ENCODE data around the gene UPF3A.
A peak's percentile ranks its signal among the peaks of the same experiment; 100 is the strongest.

The UPF3A gene

DNA sequence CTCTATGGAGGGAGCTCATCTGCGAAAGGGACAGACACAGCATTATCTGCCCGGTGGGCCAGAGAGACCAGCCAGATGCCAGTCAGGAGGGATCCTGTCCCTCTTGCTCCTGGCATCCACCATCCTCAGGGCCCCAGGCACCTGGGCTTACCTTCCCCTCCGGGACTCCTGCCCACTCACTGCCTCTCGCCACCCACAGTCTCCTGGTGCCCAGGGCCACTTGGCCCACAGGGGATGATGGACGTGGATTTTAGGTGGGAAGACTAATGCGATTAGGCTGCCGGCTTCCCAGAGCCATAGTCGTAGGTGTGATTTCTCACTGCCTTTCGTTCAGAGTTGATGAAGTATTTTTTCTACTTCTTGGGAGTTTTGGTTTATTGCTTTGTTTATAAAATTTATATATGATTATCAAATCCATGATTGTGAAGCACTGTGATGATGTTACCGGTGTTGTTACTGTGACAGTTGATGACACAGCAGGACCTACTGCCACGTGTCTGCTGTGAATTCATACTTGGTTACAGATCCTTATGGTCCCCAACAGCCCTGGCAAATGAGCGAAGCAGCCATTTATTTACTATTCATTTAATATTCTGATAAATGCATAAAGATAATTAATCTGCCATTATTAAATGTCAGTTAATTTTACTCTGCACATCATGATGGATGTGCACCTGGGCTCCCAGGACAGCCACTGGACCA is 18.4 kb downstream of the UPF3A start:
- TF ChIP-seq, protein P1, sequence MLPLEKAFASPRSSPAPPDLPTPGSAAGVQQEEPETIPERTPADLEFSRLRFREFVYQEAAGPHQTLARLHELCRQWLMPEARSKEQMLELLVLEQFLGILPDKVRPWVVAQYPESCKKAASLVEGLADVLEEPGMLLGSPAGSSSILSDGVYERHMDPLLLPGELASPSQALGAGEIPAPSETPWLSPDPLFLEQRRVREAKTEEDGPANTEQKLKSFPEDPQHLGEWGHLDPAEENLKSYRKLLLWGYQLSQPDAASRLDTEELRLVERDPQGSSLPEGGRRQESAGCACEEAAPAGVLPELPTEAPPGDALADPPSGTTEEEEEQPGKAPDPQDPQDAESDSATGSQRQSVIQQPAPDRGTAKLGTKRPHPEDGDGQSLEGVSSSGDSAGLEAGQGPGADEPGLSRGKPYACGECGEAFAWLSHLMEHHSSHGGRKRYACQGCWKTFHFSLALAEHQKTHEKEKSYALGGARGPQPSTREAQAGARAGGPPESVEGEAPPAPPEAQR (tag by site-specific recombination; IDR thresholded peaks at IDR 0.05), result no peak
- TF ChIP-seq ZFHX2 (tag by site-specific recombination; conservative IDR thresholded peaks at IDR 0.05) (peak; percentile 52), ZNF341 (tag by site-specific recombination; IDR thresholded peaks at IDR 0.05; ENCODE audit: low read depth) (no peak), IKZF3 (tag by site-specific recombination; IDR thresholded peaks at IDR 0.05) (no peak), ZBTB44 (tag by site-specific recombination; IDR thresholded peaks at IDR 0.05) (no peak), ZNF169 (tag by site-specific recombination; IDR thresholded peaks at IDR 0.05) (no peak), ZNF26 (tag by site-specific recombination; IDR thresholded peaks at IDR 0.05) (no peak), EGR2 (tag by site-specific recombination; IDR thresholded peaks at IDR 0.05; ENCODE audit: low read depth) (peak; percentile 71), ZNF558 (tag by site-specific recombination; IDR thresholded peaks at IDR 0.05) (no peak), KLF10 (tag by site-specific recombination; IDR thresholded peaks at IDR 0.05) (no peak), ZNF391 (tag by site-specific recombination; IDR thresholded peaks at IDR 0.05; ENCODE audit: borderline replicate concordance, low read depth) (no peak), ZNF394 (tag by site-specific recombination; IDR thresholded peaks at IDR 0.05; ENCODE audit: borderline replicate concordance) (no peak), ZNF544 (tag by site-specific recombination; IDR thresholded peaks at IDR 0.05) (no peak), ZNF23 (tag by site-specific recombination; IDR thresholded peaks at IDR 0.05; ENCODE audit: borderline replicate concordance) (no peak)
- POLR2A ChIA-PET, result no interaction called here
- H3K36me3 ChIP-seq (ENCODE audit: control insufficient read depth in 2 of 2, insufficient read depth in 1 of 2, low read length in 2 of 2), result peaks cover 0 to 48% of the 10 kb centered on the region in 2 experiments; a peak in 2 of 3 replicates
- no peak overlapping the region for H3K27ac ChIP-seq (ENCODE audit: extremely low read depth, low read depth, low read length)
- H3K4me3 ChIP-seq (ENCODE audit: low read depth, low read length), result no peak overlapping the region
- no peaks in the 10 kb centered on the region for H3K4me1 ChIP-seq (ENCODE audit: control insufficient read depth, insufficient read depth, low read length)
- no peaks in the 10 kb centered on the region for H3K9me3 ChIP-seq (ENCODE audit: control insufficient read depth, insufficient read depth, low read depth, low read length)
- CTCF ChIA-PET, result interaction anchor here (1.3 kb wide), 1 partner anchor 8 kb away, joined by 6 read pairs; no protein-coding TSS in a partner anchor

DNA sequence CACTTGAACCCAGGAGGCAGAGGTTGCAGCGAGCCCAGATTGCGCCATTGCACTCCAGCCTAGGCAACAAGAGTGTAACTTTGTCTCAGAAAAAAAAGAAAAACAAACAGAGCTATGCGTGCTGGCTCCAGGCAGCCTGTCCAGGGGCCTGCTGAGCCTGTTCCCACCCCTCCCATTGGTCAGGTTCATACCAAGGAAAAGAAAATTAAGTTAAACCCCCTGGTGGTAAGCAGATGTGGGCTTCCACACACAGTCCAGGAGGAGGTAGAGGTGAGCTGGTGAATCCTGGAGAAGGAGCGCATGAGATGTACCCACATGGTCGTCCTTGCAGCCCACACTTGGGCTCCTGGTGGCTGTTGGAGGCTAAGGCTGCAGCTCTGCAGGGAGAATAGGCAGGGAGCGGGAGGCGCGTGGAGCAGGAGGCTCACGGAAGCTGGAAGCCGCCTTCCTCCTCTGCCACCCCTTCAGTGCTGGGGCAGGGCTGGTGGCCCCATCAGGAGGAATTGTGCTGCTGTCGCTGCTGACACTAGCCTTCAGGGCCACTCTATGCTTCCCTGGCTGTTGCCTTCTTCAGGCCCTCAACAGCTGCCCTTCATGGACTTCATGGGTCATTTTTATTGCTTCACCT is 22.4 kb downstream of the UPF3A start:
- CTCF ChIA-PET, result no interaction called here
- peaks cover 7 to 40% of the 10 kb centered on the region in 2 experiments; a peak in 2 of 3 replicates for H3K36me3 ChIP-seq (ENCODE audit: control insufficient read depth in 2 of 2, insufficient read depth in 1 of 2, low read length in 2 of 2)
- no peaks in the 10 kb centered on the region for H3K4me1 ChIP-seq (ENCODE audit: control insufficient read depth, insufficient read depth, low read length)
- H3K27ac ChIP-seq (ENCODE audit: extremely low read depth, low read depth, low read length), result no peak overlapping the region
- TF ChIP-seq ZNF18 (tag by site-specific recombination; IDR thresholded peaks at IDR 0.05), result peak; percentile 49; the same call in 1 of the 2 replicates
- TF ChIP-seq ZNF610 (tag by site-specific recombination; IDR thresholded peaks at IDR 0.05; ENCODE audit: borderline replicate concordance), result no peak
- no peak for TF ChIP-seq ZEB2 (tag by site-specific recombination; IDR thresholded peaks at IDR 0.05)
- no peak for TF ChIP-seq ZNF19 (tag by site-specific recombination; IDR thresholded peaks at IDR 0.05; ENCODE audit: low read depth)
- no peak for TF ChIP-seq ZNF701 (tag by site-specific recombination; IDR thresholded peaks at IDR 0.05)
- no peak for TF ChIP-seq GLI2 (tag by site-specific recombination; IDR thresholded peaks at IDR 0.05; ENCODE audit: borderline replicate concordance, low read depth)
- peak; percentile 23; the same call in 1 of the 2 replicates for TF ChIP-seq EGR2 (tag by site-specific recombination; IDR thresholded peaks at IDR 0.05; ENCODE audit: low read depth)
- TF ChIP-seq ZIC2 (tag by site-specific recombination; IDR thresholded peaks at IDR 0.05), result peak; percentile 55
- no peak for TF ChIP-seq ZNF146 (tag by site-specific recombination; IDR thresholded peaks at IDR 0.05)
- no peak for TF ChIP-seq ZNF473 (tag by site-specific recombination; IDR thresholded peaks at IDR 0.05)
- POLR2A ChIA-PET, result no interaction called here
- no peaks in the 10 kb centered on the region for H3K9me3 ChIP-seq (ENCODE audit: control insufficient read depth, insufficient read depth, low read depth, low read length)
- no peak overlapping the region for H3K4me3 ChIP-seq (ENCODE audit: low read depth, low read length)
